ENCODE measurements around the gene KAZALD1. TPM values are rescaled to one million over a fixed set of nuclear protein-coding genes. Genes with fewer than 3 reads are reported as not detected.

KAZALD1 gene
- total RNA-seq, 1 donor from 2014 or later = 2.9 TPM

- Mint-ChIP-seq H3K4me3 (no peak overlapping the region), H3K27ac (ENCODE audit: unreplicated experiment) (no peak overlapping the region), H3K9me3 (no peaks in the 10 kb centered on the region), H3K27me3 (ENCODE audit: low read depth) (peaks cover 91% of the 10 kb centered on the region), H3K4me1 (peaks cover 12% of the 10 kb centered on the region), H3K36me3 (ENCODE audit: low read depth) (no peaks in the 10 kb centered on the region)
- no peak for DNase-seq (ENCODE audit: low read depth, low spot score)
- no peak for TF ChIP-seq CTCF (conservative IDR thresholded peaks at IDR 0.05)
Measured at GRCh38 chr10:101112799-101113594, 51.2 kb downstream of the KAZALD1 start.

GRCh38 chr10:101113890-101114403 is 52.2 kb downstream of the KAZALD1 start:
- Mint-ChIP-seq H3K27ac (ENCODE audit: unreplicated experiment) (no peak overlapping the region), H3K9me3 (no peaks in the 10 kb centered on the region), H3K27me3 (ENCODE audit: low read depth) (peaks cover 93% of the 10 kb centered on the region), H3K36me3 (ENCODE audit: low read depth) (no peaks in the 10 kb centered on the region), H3K4me3 (no peak overlapping the region), H3K4me1 (peaks cover 12% of the 10 kb centered on the region)
- no peak for DNase-seq (ENCODE audit: low read depth, low spot score)
- no peak for TF ChIP-seq CTCF (conservative IDR thresholded peaks at IDR 0.05)

GRCh38 chr10:101114646-101115045 is 52.9 kb downstream of the KAZALD1 start:
- Mint-ChIP-seq H3K4me3 (no peak overlapping the region), H3K36me3 (ENCODE audit: low read depth) (no peaks in the 10 kb centered on the region), H3K27me3 (ENCODE audit: low read depth) (peaks cover 94% of the 10 kb centered on the region), H3K9me3 (no peaks in the 10 kb centered on the region), H3K27ac (ENCODE audit: unreplicated experiment) (no peak overlapping the region), H3K4me1 (peaks cover 12% of the 10 kb centered on the region)
- no peak for DNase-seq (ENCODE audit: low read depth, low spot score)
- TF ChIP-seq CTCF (conservative IDR thresholded peaks at IDR 0.05) = no peak

Other genes with a start within 250 kb of the KAZALD1 start
- gene SLF2, start 149.0 kb upstream of the KAZALD1 start, total RNA-seq = 39.6 and 40.6 TPM in 2 replicates
- 7.0 and 9.1 TPM in 2 replicates for gene SEMA4G, start 92.5 kb upstream of the KAZALD1 start, total RNA-seq
- 62.9 and 64.0 TPM in 2 replicates for gene MRPL43, start 74.5 kb upstream of the KAZALD1 start, total RNA-seq
- 14.3 and 14.6 TPM in 2 replicates for gene TWNK, start 74.4 kb upstream of the KAZALD1 start, total RNA-seq
- gene LZTS2, start 62.2 kb upstream of the KAZALD1 start, total RNA-seq = 70.8 and 71.0 TPM in 2 replicates
- 0.50 and 0.68 TPM in 2 replicates for gene PDZD7, start 30.9 kb upstream of the KAZALD1 start, total RNA-seq
- gene SFXN3, start 30.8 kb upstream of the KAZALD1 start, total RNA-seq = 1.9 and 2.1 TPM in 2 replicates
- 0.16 and 0.33 TPM in 2 replicates for gene TLX1, start 69.3 kb downstream of the KAZALD1 start, total RNA-seq
- gene LBX1, start 167.5 kb downstream of the KAZALD1 start, total RNA-seq = 1.0 and 1.1 TPM in 2 replicates

Measured in neural crest cell (in vitro differentiated cells).